ENCODE measurements around the gene KRT86. TPM values are rescaled to one million over a fixed set of nuclear protein-coding genes. Genes with fewer than 3 reads are reported as not detected.

KRT86 gene
- total and polyA plus RNA-seq, 2 of the 13 experiments (the other 11 are each of a cell fraction or from before 2014, with no cell fraction given) = not detected

DNA sequence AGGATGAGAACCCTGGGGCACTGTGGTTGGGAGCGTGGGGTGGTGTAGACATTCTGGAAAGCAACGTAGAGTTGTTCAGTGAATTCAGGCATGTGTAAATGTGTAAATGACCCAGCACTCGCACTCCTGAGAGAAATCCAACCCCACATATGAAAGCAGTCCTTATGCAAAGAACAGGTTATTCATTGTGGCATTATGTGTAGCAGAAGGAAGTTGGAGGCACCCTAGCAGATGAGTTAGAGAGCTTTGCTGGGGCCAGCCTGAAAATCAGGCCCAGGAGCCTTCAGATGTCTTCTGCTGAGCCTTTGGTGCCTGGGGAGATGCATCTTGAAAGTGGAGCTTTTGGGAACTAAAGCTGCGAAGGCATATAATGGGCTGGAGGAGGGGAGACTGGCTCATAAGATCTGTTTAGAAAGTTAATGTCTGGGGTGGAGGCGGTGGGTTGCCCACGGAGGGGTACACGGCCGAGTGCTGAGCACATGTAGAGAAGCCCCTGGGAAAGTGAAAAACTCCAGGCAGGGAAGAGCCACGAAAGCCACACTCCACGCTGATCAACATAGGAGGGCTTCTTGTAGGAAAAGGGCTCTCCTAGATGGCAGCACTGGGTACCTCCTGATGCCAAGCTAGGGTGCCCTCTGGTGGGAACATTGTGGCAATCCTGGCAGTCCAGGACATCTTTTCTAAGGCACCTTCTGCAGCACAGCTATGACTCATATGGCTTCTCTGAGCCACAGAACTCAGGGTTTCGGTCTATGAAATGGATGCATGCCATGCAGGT, 52.8 kb downstream of the KRT86 start (continued):
- TF ChIP-seq, protein P1, sequence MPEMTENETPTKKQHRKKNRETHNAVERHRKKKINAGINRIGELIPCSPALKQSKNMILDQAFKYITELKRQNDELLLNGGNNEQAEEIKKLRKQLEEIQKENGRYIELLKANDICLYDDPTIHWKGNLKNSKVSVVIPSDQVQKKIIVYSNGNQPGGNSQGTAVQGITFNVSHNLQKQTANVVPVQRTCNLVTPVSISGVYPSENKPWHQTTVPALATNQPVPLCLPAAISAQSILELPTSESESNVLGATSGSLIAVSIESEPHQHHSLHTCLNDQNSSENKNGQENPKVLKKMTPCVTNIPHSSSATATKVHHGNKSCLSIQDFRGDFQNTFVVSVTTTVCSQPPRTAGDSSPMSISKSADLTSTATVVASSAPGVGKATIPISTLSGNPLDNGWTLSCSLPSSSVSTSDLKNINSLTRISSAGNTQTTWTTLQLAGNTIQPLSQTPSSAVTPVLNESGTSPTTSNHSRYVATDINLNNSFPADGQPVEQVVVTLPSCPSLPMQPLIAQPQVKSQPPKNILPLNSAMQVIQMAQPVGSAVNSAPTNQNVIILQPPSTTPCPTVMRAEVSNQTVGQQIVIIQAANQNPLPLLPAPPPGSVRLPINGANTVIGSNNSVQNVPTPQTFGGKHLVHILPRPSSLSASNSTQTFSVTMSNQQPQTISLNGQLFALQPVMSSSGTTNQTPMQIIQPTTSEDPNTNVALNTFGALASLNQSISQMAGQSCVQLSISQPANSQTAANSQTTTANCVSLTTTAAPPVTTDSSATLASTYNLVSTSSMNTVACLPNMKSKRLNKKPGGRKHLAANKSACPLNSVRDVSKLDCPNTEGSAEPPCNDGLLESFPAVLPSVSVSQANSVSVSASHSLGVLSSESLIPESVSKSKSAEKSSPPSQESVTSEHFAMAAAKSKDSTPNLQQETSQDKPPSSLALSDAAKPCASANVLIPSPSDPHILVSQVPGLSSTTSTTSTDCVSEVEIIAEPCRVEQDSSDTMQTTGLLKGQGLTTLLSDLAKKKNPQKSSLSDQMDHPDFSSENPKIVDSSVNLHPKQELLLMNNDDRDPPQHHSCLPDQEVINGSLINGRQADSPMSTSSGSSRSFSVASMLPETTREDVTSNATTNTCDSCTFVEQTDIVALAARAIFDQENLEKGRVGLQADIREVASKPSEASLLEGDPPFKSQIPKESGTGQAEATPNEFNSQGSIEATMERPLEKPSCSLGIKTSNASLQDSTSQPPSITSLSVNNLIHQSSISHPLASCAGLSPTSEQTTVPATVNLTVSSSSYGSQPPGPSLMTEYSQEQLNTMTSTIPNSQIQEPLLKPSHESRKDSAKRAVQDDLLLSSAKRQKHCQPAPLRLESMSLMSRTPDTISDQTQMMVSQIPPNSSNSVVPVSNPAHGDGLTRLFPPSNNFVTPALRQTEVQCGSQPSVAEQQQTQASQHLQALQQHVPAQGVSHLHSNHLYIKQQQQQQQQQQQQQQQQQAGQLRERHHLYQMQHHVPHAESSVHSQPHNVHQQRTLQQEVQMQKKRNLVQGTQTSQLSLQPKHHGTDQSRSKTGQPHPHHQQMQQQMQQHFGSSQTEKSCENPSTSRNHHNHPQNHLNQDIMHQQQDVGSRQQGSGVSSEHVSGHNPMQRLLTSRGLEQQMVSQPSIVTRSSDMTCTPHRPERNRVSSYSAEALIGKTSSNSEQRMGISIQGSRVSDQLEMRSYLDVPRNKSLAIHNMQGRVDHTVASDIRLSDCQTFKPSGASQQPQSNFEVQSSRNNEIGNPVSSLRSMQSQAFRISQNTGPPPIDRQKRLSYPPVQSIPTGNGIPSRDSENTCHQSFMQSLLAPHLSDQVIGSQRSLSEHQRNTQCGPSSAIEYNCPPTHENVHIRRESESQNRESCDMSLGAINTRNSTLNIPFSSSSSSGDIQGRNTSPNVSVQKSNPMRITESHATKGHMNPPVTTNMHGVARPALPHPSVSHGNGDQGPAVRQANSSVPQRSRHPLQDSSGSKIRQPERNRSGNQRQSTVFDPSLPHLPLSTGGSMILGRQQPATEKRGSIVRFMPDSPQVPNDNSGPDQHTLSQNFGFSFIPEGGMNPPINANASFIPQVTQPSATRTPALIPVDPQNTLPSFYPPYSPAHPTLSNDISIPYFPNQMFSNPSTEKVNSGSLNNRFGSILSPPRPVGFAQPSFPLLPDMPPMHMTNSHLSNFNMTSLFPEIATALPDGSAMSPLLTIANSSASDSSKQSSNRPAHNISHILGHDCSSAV (CRISPR knock-in tag; IDR thresholded peaks at IDR 0.05; ENCODE audit: borderline replicate concordance) = no peak
- TF ChIP-seq MEIS2 (CRISPR knock-in tag; IDR thresholded peaks at IDR 0.05) (0 out of 2 replicates have a peak, but pooled peaks have one; percentile 27), YY1 (IDR thresholded peaks at IDR 0.05; ENCODE audit: insufficient read depth, insufficient replicate concordance, low read depth, low read length) (peak; percentile 15), ZNF263 (CRISPR knock-in tag; IDR thresholded peaks at IDR 0.05) (no peak), KLF11 (CRISPR knock-in tag; IDR thresholded peaks at IDR 0.05) (no peak), KDM1A (CRISPR knock-in tag; IDR thresholded peaks at IDR 0.05) (0 out of 2 replicates have a peak, but pooled peaks have one; percentile 10), RAD21 (CRISPR knock-in tag; IDR thresholded peaks at IDR 0.05) (peak; percentile 76), XRCC5 (optimal IDR thresholded peaks at IDR 0.05; ENCODE audit: low read length) (peak; percentile 83)
- TF ChIP-seq, protein P2, sequence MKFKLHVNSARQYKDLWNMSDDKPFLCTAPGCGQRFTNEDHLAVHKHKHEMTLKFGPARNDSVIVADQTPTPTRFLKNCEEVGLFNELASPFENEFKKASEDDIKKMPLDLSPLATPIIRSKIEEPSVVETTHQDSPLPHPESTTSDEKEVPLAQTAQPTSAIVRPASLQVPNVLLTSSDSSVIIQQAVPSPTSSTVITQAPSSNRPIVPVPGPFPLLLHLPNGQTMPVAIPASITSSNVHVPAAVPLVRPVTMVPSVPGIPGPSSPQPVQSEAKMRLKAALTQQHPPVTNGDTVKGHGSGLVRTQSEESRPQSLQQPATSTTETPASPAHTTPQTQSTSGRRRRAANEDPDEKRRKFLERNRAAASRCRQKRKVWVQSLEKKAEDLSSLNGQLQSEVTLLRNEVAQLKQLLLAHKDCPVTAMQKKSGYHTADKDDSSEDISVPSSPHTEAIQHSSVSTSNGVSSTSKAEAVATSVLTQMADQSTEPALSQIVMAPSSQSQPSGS (CRISPR knock-in tag; IDR thresholded peaks at IDR 0.05) = 0 out of 2 replicates have a peak, but pooled peaks have one; percentile 20
- TF ChIP-seq, protein P3, sequence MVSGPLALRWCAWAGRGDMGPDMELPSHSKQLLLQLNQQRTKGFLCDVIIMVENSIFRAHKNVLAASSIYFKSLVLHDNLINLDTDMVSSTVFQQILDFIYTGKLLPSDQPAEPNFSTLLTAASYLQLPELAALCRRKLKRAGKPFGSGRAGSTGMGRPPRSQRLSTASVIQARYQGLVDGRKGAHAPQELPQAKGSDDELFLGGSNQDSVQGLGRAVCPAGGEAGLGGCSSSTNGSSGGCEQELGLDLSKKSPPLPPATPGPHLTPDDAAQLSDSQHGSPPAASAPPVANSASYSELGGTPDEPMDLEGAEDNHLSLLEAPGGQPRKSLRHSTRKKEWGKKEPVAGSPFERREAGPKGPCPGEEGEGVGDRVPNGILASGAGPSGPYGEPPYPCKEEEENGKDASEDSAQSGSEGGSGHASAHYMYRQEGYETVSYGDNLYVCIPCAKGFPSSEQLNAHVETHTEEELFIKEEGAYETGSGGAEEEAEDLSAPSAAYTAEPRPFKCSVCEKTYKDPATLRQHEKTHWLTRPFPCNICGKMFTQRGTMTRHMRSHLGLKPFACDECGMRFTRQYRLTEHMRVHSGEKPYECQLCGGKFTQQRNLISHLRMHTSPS (CRISPR knock-in tag; IDR thresholded peaks at IDR 0.05; ENCODE audit: low read depth) = peak; percentile 57; the same call in 1 of the 2 replicates
- TF ChIP-seq, protein P4, sequence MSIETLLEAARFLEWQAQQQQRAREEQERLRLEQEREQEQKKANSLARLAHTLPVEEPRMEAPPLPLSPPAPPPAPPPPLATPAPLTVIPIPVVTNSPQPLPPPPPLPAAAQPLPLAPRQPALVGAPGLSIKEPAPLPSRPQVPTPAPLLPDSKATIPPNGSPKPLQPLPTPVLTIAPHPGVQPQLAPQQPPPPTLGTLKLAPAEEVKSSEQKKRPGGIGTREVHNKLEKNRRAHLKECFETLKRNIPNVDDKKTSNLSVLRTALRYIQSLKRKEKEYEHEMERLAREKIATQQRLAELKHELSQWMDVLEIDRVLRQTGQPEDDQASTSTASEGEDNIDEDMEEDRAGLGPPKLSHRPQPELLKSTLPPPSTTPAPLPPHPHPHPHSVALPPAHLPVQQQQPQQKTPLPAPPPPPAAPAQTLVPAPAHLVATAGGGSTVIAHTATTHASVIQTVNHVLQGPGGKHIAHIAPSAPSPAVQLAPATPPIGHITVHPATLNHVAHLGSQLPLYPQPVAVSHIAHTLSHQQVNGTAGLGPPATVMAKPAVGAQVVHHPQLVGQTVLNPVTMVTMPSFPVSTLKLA (IDR thresholded peaks at IDR 0.05) = no peak
- TF ChIP-seq, protein P5, sequence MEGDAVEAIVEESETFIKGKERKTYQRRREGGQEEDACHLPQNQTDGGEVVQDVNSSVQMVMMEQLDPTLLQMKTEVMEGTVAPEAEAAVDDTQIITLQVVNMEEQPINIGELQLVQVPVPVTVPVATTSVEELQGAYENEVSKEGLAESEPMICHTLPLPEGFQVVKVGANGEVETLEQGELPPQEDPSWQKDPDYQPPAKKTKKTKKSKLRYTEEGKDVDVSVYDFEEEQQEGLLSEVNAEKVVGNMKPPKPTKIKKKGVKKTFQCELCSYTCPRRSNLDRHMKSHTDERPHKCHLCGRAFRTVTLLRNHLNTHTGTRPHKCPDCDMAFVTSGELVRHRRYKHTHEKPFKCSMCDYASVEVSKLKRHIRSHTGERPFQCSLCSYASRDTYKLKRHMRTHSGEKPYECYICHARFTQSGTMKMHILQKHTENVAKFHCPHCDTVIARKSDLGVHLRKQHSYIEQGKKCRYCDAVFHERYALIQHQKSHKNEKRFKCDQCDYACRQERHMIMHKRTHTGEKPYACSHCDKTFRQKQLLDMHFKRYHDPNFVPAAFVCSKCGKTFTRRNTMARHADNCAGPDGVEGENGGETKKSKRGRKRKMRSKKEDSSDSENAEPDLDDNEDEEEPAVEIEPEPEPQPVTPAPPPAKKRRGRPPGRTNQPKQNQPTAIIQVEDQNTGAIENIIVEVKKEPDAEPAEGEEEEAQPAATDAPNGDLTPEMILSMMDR (CRISPR knock-in tag; IDR thresholded peaks at IDR 0.05) = peak; percentile 84

All from HepG2 (cell line).